Activated T-cell treated with anti-CD3 and anti-CD28 coated beads for 4 hours (primary cell): ENCODE data around the gene RRN3.
"Not testable (repeated sequence)": the region's sequence is repeated elsewhere in the genome, so short reads cannot be mapped to it uniquely, and the experiment has no call there.

Source experiments
- DNase-seq: peaks from one replicate; pipeline ENCODE4 v3.0.0-alpha.2; 2020

RRN3 gene

DNA sequence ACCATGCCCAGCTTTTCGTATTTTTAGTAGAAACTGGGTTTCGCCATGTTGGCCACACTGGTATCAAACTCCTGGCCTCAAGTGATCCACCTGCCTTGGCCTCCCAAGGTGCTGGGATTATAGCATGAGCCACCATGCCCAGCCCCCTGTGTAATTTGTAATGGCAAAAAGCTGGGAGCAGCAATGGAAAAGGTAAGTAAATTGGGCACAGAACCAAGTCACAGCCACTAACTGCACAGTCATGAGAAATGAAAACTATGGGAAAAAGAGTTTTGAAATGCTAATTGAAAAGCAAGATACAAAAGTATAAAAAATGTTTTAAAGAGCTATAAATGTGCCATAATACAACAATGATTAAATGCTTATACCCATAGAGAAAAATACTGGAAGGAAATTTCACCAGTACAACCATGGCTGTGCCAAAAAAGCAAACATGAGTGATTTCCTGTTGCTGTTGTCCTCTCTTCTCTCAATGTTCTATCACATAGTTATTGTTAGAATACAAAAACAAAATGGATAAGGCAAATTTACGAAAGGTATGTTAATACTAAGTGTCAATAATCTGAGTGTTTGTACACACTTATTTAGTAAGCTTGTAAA lies 44.4 kb downstream of the RRN3 start:
- DNase-seq = no peak

DNA sequence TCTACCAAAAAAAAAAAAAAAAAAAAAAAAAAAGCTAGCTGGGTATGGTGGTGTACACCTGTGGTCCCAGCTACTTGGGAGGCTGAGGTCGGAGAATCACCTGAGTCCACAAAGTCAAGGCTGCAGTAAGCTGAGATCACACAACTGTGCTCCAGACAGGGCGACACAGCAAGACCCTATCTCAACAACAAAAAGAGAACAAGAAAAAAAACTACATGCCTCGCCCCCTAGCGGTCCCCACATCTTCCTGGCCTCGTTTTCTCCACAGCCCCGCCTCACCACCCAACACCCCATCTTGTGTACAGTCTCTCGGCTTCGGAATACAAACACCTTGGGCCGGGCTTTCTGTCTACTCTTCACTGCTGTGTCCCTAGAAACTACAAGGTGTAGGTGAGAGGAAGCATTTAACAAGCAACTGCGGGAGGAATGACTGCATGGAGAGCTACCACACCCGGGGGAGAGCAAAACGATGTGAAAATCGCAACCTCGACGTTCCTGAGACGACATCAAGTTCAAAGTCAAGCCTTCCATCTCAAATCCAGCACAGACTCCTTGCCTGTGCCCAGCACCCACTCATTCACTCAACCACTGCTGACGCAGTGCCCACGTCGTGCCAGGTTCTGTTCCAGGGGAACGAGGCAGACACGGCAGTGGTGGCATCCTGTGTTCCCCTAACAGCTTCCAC lies 47.2 kb downstream of the RRN3 start:
- no peak for DNase-seq

DNA sequence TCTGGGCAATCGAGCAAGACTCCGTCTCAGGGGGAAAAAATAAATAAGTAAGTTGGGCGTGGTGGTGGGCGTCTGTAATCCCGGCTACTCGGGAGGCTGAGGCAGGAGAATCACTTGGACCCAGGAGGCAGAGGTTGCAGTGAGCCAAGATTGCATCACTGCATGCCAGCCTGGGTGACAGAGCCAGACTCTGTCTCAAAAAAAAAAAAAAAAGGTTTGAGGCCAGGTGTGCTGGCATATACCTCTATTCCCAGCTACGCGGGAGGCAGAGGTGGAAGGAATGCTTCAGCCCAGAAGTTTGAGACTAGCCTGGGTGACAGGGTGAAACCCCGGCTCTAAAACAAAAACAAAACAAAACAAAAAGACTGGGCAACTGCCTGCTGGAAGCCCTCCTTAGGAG lies 48.8 kb downstream of the RRN3 start:
- not testable (repeated sequence) for DNase-seq

DNA sequence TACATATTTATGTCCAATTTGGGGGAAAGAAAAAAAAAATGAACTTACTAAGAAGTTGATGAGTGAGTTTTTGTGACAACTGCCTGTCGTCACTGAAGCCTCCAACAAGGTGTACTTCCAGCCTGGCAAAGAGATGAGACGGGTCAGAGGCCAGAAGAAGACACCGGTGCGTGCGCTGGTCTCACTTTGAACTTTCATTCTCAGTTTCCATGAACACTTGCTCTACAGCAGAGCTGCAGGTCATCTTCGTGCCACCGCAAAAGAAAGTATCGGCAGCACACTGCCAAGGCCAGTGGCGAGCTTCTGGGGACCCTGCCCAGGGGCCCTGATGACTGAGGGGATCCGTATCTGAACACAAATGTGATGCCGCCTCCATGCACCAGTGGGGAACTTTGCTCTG lies 49.8 kb downstream of the RRN3 start:
- no peak for DNase-seq

DNA sequence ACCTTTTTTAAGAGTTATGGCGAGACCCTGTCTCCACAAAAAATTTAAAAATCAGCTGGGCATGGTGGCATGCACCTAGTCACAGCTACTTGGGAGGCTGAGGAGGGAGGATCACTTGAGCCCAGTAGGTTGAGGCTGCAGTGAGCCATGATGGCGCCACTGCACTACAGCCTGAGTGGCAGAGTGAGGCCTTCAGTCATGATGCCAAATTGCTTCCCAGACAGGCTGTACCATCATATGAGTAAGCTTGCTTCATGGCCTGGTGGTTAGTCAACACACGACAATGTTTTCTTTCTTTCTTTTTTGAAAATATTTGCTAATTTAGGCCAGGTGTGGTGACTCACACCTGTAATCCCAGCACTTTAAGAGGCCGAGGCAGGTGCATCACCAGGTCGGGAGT lies 50.7 kb downstream of the RRN3 start:
- DNase-seq = no peak

DNA sequence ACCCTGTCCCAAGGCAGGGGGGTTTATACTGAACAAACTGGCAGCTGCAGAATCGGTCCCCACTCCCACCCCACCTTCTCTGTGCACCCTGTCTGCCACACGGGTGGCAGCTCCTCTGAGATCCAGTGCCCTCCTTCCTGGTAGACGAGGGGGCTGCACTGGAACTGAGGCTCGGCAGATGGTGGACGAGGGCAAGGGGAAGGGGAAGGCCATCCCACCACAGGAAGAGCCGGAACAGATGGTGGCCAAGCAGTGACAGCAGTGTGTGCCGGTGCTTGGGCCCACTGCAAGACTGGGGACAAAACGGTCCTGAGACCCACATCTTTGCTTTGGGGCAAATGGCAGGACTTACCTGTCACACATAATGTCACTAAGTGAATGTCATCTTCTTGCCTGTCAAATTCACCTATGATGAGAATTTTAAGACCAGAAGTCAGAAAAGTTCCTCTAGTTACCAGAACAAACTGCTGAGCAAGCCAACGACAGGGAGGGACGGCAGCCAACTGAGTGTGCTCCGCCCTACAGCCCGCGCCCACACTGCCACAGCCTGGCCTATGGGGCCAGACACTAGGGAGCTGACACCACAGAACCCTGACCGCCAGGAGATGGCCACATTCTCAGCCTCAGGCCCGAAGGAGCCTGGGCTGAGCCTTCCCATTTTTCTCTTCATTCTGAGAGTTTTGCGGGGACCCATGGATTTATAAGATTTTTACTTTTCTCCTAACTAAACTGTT lies 52.6 kb downstream of the RRN3 start:
- DNase-seq = no peak

DNA sequence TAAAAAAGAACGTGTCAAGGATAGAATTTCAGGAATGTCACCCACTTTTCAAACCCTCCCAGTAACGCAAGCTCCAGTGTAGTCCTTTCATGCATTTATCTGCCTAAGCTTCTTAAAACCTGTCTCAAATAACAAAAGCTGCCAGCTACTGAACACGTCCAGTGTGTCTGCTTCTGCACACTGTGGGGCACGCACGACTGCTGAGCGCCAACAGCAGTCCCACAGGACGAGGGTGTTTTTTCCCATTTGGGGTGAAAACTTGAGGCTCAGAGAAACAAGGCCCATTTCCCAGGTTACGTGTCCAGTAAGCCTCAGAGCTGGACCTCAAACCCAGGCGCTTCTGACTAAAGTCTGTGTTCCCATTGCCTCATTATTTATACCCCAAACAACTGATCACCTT lies 55.4 kb downstream of the RRN3 start:
- DNase-seq = no peak

DNA sequence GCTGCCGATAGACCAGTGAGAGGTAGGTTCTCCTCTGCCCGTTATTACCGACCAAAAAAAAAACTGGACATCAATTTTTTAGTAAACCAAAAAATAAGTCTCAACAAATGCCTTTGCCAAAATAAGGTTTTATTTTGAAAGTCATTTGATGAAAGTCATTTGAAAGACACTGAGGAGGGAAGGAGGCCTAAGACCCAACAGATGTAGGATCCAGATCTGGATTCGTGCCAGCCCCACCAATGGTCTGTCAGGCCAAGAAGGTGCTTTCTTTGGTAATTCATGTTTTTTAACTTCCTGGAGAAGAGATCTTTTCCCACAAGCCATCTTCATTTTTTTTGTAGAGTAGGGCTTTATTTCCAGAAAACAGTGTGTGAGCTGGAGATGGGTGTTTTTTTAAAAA lies 56.3 kb downstream of the RRN3 start:
- DNase-seq = no peak

DNA sequence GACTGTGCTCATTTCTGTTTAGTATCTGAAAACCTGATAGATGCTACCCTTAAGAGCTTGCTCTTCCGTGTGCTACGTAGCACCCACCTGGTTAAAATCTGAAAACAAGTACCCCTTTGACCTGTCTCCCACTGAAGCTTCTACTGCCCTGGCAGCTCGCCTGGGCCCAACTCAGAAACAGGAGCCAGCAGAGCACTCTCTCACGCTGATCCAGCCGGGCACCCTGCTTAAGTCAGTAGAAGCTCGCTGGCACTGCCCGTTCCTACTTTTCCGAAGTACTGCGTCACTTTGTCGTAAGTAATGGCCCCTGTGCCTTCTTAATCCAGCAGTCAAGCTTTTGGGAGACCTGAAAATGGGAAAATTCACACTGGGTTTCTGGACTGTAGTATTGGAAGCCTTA lies 57.1 kb downstream of the RRN3 start:
- no peak for DNase-seq

DNA sequence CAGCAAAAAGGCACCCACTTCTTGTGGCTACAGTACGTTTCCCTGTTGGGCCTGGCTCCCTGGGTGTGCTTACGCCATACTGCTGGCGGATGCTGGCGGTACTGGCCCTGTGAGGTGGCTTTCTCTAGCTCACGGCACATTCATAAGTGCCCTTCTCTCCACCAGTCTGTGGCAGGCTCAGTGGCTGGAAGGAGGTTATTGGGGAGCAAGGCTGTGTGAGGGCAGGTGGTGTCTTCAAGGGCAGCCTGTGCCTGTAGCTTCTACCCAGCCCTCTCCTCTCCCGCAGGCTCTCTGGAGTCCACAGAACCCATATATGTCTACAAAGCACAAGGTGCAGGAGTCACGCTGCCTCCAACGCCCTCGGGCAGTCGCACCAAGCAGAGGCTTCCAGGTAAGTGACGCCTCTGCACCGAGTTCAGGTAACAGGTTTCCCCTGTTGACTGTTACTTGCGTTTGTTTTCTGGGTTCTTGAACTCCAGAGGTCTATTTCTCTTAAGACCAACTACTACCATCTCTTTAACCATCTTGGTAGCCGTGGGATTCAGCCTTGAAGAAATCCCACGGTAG lies 58.8 kb downstream of the RRN3 start:
- no peak for DNase-seq

DNA sequence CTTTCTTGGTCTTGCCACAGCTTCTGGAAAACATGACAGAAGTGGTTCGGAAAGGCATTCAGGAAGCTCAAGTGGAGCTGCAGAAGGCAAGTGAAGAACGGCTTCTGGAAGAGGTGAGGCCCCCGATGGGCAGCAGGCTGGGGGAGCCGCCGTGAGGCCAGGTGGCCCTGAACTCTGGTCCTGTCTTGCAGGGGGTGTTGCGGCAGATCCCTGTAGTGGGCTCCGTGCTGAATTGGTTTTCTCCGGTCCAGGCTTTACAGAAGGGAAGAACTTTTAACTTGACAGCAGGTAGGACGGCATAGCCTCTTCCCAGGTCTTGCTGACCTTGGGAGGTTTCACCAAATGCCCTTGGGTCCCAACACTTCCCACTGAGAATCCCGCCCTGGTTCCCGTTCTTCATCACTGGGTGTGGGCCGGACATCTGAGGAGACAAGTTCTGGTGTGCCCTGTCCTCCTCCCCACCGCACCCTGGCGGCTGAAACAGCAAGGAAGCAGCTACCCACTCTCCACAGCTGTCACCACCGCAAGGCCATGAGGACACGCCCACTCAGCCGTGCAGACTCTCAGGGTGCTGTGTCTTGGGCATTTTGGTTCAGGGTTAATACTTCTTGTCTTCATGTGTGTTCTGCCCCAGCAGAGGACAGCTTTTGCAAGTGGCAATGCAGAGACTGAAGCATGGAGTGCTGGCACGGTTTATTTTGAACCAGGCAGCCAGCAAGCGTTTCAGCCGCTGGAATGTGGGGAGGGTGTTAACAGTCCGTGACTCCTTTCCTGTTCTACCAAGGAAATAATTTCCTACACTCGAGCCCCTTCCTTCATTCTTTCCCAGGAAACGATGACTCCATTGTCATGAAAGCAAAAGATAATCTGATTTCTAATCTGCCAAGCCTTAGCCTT lies 59.6 kb downstream of the RRN3 start:
- DNase-seq = no peak

DNA sequence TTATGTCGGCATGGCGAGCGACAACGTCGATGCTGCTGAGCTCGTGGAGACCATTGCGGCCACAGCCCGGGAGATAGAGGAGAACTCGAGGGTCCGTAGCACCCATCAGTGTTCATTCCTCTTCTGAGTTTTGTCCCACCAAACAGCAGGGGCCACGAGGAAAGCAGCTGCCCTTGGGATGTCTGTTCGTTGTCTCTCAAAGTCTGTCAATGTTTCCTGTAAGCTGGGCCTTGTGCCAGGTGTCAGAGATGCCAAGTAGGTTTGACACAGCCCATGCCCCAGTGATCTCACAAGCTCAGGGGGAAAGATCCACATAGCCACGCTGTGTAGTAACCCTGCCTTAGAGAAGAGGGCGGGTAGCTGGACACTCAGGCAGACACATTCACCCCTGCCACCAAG lies 60.8 kb downstream of the RRN3 start:
- no peak for DNase-seq

DNA sequence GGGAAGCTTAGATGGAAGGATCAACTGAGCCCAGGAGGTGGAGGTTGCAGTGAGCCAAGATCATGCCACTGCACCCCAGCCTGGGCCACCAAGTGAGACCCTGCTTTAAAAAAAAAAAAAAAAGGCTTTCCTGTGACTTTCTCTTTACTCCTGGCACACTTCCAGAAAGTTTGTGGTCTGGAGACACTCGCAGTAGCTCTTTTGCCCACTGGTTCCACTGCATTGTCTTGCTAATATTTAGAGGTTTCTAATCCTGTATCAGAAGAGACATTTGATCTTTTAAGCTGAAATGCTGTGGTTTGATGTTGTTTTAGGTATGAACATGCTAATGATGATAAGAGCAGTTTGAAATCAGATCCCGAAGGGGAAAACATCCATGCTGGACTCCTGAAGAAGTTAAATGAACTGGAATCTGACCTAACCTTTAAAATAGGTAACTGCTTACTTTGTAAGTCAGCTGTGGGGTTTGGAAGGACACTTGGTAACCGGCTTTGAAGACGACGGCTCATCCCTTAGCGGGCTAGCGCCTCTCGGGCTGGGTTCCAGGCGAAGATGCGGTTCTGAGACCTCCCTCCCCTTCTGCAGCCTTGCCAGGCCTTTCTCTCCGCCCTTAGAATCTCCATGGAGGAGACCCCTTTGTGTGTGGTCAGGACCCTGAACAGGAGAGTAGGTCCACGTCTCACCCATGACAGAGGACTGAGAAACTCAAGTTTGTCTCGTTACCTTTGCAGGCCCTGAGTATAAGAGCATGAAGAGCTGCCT lies 61.3 kb downstream of the RRN3 start:
- no peak for DNase-seq

DNA sequence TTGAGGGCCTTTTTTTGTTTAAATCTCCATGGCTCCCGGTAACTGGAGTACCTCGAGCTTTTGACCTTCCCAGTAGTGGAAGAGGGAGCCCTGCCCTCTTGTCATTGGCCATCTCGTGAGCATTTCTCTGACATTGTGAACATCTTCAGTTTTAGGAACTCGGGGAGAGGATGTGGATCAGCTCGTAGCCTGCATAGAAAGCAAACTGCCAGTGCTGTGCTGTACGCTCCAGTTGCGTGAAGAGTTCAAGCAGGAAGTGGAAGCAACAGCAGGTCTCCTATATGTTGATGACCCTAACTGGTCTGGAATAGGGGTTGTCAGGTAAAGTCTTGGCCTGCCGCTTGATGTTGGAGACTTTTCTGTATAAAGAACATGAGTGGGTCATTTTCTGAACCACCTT lies 62.5 kb downstream of the RRN3 start:
- DNase-seq = no peak

DNA sequence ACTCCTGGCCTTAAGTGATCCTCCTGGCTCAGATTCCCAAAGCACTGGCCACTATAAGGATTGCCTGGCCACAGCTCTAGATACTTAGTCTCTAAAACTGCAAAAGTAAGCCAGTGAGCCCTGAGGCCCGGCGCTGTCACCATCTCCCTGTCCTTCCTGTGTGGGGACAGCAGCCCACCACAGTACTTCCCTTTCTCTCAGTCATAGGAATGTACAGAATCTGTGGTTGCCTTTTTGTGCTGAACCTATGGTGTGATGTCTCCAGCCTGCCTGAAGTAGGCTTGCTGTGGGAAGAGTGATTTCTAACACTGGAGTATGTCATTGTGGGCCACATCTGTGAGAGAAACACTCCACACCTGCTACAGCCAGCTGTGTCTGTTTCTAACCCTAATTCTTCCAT lies 62.9 kb downstream of the RRN3 start:
- DNase-seq = no peak

DNA sequence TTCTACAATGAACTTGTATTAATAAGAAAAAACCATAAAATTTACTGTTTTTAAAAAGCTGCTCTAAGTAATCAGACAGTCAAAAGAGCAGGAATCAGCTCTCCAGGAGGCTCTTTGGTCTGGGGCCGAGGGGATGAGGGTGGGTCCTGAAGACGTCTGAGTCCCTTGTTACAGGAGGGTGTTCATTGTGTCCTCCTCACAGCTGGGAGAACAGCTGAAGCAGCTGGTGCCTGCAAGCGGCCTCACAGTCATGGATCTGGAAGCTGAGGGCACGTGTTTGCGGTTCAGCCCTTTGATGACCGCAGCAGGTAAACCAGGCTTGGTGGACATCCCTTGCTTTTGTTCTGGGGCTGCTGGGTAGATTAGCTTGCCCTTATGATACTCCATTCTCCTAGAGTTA lies 64.3 kb downstream of the RRN3 start:
- not testable (repeated sequence) for DNase-seq

DNA sequence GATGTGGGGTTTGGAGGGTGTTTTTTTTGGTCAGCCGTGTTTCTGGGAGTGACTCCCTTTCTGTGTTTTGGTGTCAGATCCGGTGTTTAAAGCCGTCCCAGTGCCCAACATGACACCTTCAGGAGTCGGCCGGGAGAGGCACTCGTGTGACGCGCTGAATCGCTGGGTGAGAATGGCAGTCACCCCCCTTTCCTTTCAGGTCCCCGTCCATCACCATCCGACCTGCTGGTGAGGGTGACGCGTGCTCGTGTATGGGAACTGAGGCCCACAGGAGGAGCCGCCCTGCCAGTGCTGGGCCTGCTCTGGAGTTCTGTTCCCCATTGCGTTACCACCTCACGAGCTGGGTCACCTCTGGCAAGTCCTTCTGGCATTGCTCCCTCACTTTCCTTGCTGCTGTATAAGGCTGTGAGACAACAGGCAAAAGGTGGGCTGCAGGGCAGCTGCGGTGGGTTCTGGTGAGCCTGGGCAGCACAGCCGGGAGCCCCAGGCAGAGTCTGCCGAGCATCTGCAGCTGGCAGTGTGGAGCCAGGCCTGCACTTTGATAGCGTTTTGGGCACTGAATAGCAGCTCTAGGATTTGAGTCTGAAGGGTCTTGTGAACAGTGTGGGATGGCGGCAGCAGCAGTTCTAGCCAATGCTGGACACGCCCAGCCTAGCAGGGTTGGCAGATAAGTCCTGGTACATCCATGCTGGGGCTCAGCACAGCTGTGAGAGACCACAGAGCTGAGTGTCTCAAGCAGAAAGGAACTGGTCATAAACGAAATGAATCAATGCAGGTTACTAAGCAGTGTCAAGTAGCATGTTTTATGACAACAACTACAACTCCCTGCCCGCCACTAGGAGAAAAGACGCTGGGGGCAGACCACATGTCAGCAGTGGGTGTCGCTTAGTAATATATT lies 65.0 kb downstream of the RRN3 start:
- not testable (repeated sequence) for DNase-seq

DNA sequence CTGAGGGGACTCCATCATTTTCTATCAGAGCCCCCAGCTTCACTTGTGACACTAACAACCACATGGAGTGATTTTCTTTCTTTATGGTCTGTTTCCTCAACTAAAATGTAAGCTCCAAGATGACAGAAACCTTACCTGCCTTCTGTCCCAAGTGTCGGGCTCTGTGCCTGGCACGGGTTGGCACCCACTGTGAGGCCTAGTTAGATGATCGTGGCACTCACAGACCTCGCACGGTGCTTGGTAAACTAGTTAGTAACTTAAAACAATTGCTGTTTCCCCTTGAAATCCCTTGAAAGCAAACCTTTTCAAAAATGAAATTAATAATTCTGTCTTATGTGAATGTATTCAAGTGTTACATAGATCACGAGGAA lies 65.7 kb downstream of the RRN3 start:
- DNase-seq = not testable (repeated sequence)

DNA sequence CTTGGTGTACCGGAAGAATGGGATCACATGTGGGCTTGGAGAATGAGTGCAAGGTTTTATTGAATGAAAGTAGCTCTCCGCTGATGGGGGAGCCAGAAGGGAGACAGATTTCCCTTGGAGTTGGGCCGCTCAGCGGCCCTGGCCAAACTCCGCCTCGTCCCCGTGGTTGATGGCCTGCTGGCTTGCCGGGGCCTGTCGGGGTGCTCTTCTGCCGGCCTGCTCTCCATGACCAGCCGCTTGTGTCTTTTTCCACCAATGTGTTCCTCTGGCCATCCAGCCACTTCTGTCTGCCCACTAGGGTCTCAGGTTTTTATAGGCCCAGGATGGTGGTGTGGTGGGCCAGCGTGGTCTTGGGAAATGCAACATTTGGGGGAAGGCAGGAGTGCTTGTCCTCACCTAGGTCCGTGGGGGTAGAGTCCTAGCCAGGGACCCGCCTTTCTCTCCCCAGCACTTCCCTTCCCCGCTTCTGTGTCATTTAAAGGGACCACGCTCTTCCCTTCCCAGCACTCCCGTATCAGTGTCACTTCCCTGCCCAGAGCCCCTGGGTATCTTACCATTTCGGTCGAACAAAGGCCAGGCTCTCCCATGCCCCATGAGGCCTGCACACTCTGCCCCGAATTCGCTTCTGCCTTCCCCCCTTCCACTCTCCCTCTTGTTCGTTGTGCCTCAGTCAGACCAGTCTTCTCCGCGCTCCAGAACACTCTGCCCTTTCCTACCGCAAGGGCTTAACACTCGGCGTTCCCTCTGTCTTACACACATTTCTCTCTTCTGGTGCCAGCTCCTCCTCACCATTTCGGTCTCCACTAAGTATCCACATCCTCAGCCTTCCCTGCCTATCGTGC lies 66.3 kb downstream of the RRN3 start:
- not testable (repeated sequence) for DNase-seq

DNA sequence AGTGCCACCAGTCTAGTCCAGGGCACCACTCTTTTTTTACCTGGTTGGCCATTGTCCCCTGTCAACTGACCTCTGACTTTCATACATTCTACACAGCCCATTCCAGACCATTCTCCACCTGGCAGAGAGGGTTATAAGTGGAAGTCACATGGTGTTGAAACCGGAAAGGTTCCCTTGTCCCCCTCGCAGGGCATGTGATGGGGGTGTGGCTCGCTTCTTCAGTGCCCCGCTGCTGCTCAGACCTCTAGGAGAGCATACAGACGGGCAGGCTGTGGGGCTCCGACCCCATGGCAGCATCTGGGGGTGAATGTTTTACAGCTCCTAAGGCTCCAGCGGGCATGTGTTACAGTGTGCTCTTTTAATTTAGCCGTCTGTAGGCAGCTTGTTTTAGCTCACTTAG lies 67.0 kb downstream of the RRN3 start:
- DNase-seq = not testable (repeated sequence)
